HG03159 (cell line): ENCODE measurements around the gene DPY19L1.
"Not testable (repeated sequence)": the region's sequence is repeated elsewhere in the genome, so short reads cannot be mapped to it uniquely, and the experiment has no call there.

ENCODE experiments used
- ATAC-seq: cut with Tn5 transposase; IDR thresholded peaks from one replicate; pipeline ENCODE4 v1.9.1; 2021; ENCODE audit warnings: mild to moderate bottlenecking, moderate library complexity; ENCODE audit not compliant: unreplicated experiment

Gene DPY19L1

DNA sequence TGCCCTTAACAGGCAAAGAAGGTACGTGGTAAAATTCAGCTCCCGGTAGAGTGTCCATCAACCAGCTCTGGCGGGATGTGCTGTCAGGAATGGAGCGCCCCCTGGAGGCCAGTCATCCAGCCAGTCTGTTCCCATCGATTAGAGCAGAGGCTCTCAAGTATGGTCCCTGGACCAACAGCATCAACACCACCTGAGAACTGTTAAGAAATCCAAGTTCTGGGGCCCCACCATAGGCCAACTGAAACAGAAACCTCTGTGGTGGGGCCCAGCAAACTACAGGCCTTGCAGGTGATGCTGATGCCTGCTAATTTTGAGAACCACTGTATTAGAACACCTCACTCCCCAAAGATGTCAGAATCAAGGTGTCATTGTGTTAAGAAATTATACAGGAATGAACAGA, 109.2 kb downstream of the DPY19L1 start:
- peak; percentile 84 for ATAC-seq

DNA sequence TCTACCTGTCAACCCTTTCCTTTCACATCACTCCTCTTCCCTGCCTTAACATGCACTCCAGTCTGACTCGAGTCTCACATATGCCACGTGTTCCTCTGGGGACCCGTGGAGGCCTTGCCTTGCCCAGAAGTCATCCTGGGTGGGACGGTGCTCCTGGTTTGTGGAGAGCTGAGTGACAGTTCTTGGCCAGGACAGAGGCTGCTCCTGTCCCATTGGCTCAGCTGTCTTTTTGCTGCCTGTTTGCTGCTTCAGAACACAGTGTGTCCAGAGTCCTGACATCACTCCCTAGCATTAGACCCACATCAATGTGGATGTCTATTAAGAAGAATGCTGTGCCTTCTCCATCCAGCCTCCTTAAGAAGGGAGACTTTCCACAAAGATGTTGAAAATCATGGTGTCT, 116.8 kb downstream of the DPY19L1 start:
- ATAC-seq, result not testable (repeated sequence)

DNA sequence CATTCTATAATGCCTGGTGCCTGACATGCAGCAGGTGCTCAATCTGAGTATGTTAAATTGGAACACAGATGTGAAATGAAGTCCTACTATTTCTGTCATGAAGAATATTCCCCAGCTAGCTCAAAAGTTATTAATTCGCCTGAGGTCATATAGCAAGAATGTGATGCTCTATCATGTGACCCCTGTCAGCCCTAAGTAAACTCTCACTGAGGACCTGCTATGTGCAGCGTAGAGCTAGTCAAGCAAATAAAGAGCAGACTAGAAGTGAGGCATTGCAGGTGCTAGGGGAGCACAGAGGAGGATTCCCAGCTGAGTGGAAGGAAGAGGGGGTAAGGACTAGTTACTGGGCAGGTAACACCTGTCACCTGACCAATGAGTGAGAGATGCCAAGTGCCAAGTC, 118.2 kb downstream of the DPY19L1 start:
- not testable (repeated sequence) for ATAC-seq

DNA sequence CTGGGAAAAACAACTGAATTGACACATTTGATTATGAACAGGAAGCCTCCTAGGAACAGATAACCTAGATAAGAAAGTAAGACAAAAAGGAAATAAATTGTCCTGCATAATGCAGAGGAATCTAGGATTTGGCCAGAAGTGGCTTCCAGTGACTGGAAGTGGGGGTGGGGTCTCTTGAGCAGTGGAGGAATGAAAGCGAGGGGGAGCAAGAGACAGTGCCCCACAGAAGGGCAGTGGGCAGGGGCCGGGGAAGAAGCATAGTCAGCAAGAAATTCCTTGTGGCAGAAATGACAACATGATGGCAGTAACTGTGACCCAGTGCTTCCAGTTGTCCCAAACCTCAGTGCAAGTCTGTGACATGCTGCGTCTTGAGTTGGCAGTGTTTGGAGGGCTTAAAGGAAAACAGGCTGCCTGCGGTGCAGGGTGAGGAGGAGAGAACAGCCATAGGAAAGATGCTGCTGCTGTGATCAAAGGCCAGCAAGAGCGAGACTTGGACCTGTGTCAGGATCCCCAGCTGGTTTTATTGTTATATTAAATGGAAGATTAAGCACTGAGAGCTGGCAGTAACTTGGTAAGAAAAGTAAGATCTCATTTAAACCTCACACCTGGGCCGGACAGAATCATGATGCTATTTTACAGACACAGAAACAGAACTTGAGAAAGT, 119.0 kb downstream of the DPY19L1 start:
- ATAC-seq, result not testable (repeated sequence)

DNA sequence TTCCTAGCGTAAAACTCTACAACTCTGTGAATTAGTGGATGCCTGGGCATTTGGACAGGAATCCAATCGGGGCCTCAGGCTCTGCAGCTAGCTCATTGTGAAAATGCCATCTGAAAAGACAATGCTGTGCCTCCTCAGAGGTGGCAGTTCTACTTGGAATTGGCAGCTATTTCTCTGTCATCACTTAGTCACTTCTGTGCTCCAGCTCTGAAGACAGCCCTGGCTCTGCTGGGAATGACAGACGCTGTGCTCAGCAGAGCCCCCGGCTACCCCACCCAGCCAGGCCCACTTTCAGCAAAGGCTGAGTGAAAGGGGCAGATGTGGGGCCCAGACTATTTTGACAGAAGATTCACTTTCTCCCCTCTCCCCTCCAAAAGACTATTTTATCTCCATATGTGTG, 119.8 kb downstream of the DPY19L1 start:
- not testable (repeated sequence) for ATAC-seq

DNA sequence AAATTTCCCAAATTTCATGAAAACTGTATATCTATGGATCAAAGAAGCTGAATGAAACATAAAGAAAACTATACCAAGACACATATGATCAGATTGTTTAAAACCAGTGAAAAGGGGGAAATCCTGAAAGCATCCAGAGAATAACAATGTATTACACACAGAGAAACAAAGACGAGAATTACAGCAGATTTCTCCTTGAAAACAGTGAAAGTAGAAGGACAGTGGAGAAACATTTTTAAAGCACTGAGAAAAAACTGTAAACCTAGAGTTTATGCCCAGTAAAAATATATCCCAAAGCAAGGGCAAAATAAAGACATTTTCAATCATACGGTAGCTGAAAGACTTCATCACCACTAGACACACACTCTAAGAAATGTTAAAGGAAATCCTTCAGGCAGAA, 121.0 kb downstream of the DPY19L1 start:
- no peak for ATAC-seq

DNA sequence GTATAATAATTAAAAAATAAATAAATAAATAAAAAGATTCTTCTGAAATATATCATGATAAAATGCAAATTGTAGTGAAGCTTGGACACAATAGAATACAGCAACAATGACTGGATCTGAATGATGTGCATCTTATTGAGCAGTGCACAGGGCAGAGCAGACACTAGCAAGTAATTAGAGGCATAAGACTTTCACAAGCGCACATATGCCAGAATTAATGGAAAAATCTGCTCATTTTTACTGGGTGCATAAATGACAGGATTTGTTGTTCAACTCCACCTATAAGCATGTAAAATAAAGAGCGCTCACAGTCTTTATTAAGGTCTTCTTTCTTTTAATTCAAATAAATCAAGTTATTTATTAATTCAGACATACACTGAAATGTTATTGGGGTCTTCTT, 125.0 kb downstream of the DPY19L1 start:
- ATAC-seq, result no peak

DNA sequence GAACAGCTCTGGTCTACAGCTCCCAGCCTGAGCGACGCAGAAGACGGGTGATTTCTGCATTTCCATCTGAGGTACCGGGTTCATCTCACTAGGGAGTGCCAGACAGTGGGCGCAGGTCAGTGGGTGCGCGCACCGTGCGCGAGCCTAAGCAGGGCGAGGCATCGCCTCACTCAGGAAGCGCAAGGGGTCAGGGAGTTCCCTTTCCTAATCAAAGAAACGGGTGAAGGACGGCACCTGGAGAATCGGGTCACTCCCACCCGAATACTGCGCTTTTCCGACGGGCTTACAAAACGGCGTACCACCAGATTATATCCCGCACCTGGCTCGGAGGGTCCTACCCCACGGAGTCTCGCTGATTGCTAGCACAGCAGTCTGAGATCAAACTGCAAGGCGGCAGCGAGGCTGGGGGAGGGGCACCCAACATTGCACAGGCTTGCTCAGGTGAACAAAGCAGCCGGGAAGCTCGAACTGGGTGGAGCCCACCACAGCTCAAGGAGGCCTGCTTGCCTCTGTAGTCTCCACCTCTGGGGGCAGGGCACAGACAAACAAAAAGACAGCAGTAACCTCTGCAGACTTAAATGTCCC, 130.9 kb downstream of the DPY19L1 start:
- not testable (repeated sequence) for ATAC-seq

DNA sequence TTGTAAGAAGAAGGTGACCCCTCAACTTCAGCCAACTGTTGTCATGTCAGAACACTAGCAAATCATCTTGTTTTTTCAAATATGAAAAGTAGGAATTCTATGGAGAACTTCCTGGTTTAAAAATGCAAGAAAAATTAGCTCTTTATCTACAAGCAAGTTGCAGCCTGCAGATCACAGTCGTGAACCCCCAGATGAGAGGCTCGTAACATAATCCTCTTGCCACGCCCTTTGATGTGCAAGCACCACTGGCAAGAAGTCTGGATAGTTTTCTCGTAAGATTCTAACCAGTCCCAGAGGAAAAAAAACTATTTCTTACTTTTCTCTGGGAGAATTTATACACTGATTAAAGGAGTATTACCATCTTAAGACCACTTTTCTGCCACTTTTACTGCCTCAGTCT, 132.3 kb downstream of the DPY19L1 start:
- no peak for ATAC-seq

DNA sequence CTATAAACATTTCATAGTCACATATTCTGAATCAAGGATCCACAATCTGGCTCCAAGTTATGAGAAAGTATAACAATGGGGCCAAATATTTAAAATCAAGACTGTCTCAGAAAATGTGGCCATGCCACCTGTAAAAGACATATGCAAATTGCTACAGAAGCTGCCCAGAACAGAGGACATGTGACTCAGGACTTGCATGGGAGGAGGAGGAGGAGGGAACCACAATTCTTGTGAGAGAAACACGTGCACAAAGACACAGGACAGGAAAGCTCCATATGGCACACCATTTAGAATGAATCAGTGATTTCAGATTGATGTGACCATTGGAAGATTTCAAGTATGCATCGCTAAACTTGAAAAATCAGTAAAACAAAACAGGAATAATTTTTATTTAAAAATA, 133.4 kb downstream of the DPY19L1 start:
- not testable (repeated sequence) for ATAC-seq

DNA sequence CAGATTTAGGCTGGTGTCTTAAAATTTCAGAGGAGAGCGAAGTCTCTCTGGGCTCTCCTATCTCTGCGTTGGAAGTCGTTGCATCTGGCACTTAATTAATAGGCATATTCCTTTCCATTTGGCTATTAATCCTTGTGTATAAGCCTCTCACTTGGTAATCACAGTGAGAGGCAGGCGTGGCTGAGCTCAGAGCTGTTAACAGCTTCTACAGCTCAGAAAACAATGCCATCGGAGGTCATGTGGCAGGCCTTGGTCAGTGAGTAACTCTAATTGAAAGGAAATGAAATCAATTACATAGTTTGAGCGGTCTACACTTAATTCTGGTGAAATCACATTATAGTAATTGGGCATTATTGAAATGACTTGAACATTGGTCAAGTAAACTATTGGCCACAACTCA, 135.1 kb downstream of the DPY19L1 start:
- ATAC-seq, result no peak

DNA sequence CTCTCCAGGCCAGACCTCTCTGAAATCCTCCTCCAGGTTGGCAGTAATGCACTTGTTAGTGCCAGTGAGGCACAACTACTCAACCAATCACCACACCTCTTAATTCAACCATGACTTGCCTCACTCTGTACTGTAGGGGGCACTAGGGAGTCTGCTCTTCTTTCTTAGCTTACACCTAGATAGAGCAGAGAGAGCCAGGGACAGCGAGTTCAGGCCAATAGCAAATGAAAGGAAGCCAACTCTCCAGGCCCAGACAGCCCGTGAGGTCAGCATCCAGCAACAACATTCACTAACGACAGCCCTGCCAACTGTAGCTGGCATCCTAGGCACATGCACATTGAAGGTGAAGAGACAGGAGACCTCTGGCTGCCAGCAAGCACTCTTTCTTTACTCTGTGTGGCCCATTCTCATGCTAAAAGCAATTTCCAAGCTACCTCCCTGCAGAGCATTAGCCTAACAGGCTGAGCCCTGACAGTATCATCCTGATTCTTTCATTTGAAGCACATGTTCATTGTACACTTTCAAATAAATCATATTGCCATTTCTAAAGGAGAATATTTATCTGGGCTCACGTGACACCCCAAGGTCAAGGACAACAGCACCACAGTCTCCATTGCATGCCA, 136.3 kb downstream of the DPY19L1 start:
- peak; percentile 80 for ATAC-seq

DNA sequence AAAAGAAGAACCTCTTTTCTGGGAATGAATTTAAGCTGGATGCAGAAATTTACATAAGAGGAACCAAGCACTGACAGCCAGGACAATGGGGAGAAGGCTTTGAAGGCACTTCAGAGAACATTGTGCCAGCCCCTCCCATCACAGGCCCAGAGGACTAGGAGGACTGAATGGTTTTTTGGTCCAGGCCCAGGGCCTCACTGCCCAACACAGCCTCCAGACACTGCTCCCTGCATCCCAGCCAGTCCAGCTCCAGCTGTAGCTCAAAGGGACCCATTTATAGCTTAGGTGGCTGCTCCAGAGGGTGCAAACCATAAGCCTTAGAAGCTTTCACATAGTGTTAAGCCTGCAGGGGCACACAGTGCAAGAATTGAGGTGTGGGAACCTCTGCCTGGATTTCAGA, 142.1 kb downstream of the DPY19L1 start:
- no peak for ATAC-seq

DNA sequence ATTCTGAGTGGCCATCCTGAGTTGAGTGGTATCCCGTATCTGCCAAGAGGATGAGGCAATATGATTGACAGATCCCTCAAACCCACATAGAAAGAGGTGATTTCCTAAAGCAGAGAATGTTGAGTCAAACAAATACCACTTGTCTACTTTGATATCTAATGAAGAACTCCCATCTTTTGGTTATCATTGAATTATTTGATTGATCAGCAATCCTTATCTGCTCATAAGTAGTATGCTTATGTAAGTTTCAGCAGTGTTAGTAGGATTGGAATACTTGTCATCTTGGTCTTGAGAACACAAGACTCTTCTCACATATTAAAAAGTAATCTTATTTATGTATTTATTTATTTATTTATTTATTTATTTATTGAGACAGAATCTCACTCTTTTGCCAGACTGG, 147.3 kb downstream of the DPY19L1 start:
- no peak for ATAC-seq

DNA sequence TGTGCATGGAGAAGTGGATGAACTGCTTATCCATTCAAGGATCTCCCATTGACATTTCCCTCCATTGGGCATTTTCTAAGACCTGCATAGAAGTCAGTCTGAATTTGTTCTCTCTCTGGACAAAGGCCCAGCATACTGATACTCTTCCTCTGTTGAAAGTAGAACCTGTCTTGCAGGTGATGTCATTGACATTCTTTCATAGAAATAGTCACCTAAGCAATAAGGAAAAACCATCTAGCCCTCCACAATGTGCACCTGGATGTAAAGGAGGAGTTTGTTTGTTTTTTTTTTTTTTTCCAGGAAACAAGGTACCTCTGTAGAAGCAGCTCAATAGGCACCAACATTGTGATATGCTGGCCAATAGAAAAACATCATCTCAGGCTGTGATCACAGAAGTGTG, 150.4 kb downstream of the DPY19L1 start:
- no peak for ATAC-seq

DNA sequence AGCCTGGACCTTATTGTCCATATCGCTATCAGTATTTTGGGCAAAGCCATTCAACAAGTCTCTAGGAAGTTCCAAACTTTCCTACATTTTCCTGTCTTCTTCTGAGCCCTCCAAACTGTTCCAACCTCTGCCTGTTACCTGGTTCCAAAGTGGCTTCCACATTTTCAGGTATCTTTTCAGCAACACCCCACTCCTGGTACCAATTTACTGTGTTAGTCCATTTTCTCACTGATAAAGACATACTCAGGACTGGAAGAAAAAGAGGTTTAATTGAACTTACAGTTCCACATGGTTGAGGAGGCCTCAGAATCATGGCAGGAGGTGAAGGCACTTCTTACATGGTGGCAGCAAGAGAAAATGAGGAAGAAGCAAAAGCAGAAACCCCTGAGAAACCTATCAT, 153.4 kb downstream of the DPY19L1 start:
- not testable (repeated sequence) for ATAC-seq

DNA sequence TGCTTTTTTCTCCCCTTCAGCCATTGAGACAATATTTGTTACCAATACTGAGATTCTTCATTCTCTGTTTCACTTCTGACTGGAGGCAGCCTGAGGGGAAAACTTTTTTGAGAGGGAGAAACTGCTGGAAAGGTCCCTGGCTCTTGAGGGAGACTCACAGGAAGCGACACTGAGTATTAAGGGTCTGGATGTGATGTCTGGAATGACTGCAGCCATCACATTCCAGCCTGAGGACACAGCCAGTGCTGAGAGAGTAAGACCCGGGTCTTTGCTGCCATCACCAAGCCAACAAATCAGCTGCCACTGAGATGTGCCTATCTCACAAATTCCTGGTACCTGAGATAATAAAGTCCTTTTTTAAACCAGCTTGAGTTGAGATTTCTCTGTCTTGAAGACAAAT, 157.4 kb downstream of the DPY19L1 start:
- no peak for ATAC-seq

DNA sequence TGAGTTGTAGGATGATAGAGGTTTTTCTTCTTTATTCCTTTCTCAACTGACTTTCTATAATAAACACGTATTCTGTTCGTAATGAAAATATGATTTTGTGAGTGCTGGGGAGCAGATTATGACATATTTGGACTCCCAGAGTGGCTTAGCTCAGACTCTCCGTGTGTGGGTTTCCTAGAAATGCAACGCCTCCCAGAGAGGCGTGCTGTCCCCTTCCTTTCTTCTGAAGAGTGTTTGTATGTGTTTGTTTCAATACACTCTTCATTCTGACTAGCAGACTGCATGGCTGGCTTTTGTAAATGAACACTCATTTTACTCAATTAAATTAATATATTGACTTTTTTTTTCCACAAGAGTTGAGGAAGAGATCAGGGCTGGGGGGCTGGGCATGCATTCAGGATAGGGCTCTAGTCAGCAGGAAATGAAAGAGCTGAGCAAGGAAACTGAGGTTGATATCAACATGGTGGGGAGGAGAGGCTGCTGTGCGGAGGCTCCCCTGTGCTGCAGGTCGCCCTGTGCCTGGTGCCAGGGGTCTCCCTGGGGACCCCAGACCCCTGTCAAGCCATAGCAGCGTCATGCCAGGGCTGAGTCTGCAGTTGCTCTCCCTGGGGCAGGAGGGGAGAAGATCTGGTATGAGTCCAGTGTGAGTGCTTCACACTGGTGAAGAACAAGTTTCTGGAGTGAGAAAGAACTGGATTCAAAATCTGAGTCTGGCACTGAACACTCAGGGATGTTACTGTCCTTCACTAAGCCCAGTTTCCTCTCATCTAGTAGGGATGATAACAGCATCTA, 158.1 kb downstream of the DPY19L1 start:
- ATAC-seq, result not testable (repeated sequence)
